H1 (cell line): ENCODE data around the gene RPTOR.

Experiments used
- CTCF ChIP-seq, 3 experiments: IDR thresholded peaks; 1 replicate in 2 of 3; 2 replicates in 1 of 3; pipeline versions ENCODE4 v1.5.1 to v1.6.1; 2011; ENCODE audit warnings: low read length in 3 of 3, mild to moderate bottlenecking in 3 of 3, inconsistent platforms in 2 of 3, low read depth in 1 of 3, moderate library complexity in 1 of 3; ENCODE audit not compliant: insufficient read depth in 1 of 3; ENCODE audit errors: control extremely low read depth in 1 of 3
- EP300 ChIP-seq, 2 experiments: IDR thresholded peaks; 1 replicate in 1 of 2; 2 replicates in 1 of 2; pipeline ENCODE4 v1.6.1; 2011 to 2012; ENCODE audit warnings: low read depth in 2 of 2, low read length in 2 of 2, mild to moderate bottlenecking in 2 of 2, borderline replicate concordance in 1 of 2, inconsistent platforms in 1 of 2, moderate library complexity in 1 of 2
- JUN ChIP-seq: IDR thresholded peaks from 2 replicates; pipeline ENCODE4 v1.6.1; 2011; ENCODE audit warnings: low read depth, mild to moderate bottlenecking, improper control_type of control experiment, low read length
- JUND ChIP-seq: IDR thresholded peaks from 2 replicates; pipeline ENCODE4 v1.6.1; 2011; ENCODE audit warnings: mild to moderate bottlenecking, improper control_type of control experiment, low read length
- POLR2A ChIP-seq, 2 experiments: IDR thresholded peaks; 1 replicate in 1 of 2; 2 replicates in 1 of 2; pipeline ENCODE4 v1.6.1; 2011; ENCODE audit warnings: low read depth in 2 of 2, low read length in 2 of 2, mild to moderate bottlenecking in 2 of 2; ENCODE audit errors: control extremely low read depth in 1 of 2
- POLR2AphosphoS5 ChIP-seq: IDR thresholded peaks from 2 replicates; pipeline ENCODE4 v1.6.1; 2011; ENCODE audit warnings: low read depth, low read length
- ZNF274 ChIP-seq: IDR thresholded peaks from 2 replicates; pipeline ENCODE4 v1.7.0; 2012; ENCODE audit warnings: low read length, borderline replicate concordance; ENCODE audit errors: extremely low read depth

- no peak for TF ChIP-seq CTCF (IDR thresholded peaks at IDR 0.05; ENCODE audit: control extremely low read depth in 1 of 3, insufficient read depth in 1 of 3, low read depth in 1 of 3, low read length in 3 of 3)
- TF ChIP-seq ZNF274, result no peak
- no peak for TF ChIP-seq JUN
- no peak for TF ChIP-seq POLR2A (IDR thresholded peaks at IDR 0.05; ENCODE audit: control extremely low read depth in 1 of 2, low read depth in 2 of 2, low read length in 2 of 2)
- TF ChIP-seq EP300 (IDR thresholded peaks at IDR 0.05; ENCODE audit: borderline replicate concordance in 1 of 2, low read depth in 2 of 2, low read length in 2 of 2), result no peak
- no peak for TF ChIP-seq JUND
- TF ChIP-seq POLR2AphosphoS5, result no peak
These were observed 434.2 kb downstream of the RPTOR start for GRCh38 chr17:80978499-80979497.
